Fibroblast of villous mesenchyme (primary cell): ENCODE results near the gene NOX1. TPM values are rescaled to one million over a fixed set of nuclear protein-coding genes. Genes with fewer than 3 reads are reported as not detected.

Experiments used
- DNase-seq: peaks from one replicate; pipeline ENCODE4 v3.0.0-alpha.2; 2010; ENCODE audit warnings: low read depth
- H3K4me3 ChIP-seq: 2 replicates; pipeline ENCODE4 v1.5.1; 2011; ENCODE audit warnings: low read depth, mild to moderate bottlenecking, low read length
- CTCF ChIP-seq: IDR thresholded peaks from 2 replicates; pipeline ENCODE4 v1.5.1; 2012; ENCODE audit warnings: low read depth, mild to moderate bottlenecking, low read length; ENCODE audit not compliant: insufficient read depth
- total RNA-seq: library from RNA; depleted of rRNA; stranded (reverse); fragments of >200 nt; gene quantifications from 2 replicates; pipeline ENCODE4 v1.2.3, GENCODE V29; 2012

The NOX1 gene
- total RNA-seq, 1 donor: under 0.01 TPM

DNA sequence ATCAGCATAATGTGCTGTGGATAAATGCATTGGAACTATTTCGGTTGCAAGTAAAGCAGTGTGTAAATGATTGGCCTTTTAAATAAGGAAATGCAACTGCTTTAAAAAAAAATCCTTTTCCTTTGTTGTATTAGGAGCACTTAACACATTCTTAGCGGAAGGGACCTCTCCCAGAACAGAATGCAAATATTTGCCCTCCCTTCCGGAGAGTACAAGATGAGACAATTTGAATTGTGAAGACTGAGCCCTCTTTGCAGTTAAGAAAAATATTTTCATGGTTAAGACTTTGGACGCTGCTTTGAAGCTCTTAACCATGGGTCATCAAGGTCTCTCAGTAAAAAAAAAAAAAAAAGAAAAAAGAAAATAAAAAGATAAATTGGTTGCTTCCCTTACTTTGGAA is 9.5 kb upstream of the NOX1 start:
- no peak for DNase-seq
- no peak for TF ChIP-seq CTCF

DNA sequence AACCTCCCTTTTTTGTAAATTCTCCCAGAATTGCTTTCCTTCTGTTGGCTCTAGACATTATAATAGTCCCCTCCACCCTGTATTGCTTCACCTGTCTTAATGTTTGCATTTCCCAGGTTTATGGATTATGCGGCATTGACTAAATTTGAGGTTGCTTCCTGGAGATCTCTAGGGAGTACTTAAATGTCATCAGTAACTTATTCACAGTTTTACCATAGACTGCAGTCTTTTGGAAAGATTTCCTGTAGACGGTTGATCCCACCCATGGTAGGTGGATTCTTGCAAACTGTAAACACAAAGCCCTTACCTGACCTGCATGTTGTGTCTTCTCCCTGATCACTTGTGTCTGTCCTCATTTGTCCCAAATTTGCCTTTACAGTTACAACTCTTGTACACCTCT is 6.2 kb upstream of the NOX1 start:
- no peak overlapping the region for H3K4me3 ChIP-seq
- no peak for TF ChIP-seq CTCF
- DNase-seq: no peak

More for the DNA sequence above, 9.5 kb upstream of the NOX1 start:
- H3K4me3 ChIP-seq: no peak overlapping the region

GRCh38 chrX:100871594-100872560 is 2.3 kb downstream of the NOX1 start:
- no peak overlapping the region for H3K4me3 ChIP-seq
- DNase-seq: peak; percentile 21
- TF ChIP-seq CTCF: no peak

DNA sequence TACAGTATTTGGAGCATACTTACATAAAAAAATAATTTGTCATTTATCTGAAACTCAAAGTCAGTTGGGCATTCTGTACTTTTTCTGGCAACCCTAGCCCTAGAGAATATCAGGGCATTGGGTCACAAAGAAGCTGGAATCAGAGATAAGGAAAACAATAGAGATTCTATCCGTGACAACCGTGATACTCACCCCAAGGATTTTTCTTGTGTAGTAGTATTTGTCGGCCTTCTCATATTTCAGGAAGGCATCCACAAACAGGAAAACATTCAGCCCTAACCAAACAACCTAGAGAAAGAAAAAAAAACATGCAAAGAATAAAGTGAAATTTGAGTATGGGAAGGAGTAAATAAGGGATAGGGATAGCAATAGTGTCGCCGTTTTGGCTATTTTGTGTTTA is 3.6 kb downstream of the NOX1 start:
- no peak for TF ChIP-seq CTCF
- no peak overlapping the region for H3K4me3 ChIP-seq
- DNase-seq: no peak

DNA sequence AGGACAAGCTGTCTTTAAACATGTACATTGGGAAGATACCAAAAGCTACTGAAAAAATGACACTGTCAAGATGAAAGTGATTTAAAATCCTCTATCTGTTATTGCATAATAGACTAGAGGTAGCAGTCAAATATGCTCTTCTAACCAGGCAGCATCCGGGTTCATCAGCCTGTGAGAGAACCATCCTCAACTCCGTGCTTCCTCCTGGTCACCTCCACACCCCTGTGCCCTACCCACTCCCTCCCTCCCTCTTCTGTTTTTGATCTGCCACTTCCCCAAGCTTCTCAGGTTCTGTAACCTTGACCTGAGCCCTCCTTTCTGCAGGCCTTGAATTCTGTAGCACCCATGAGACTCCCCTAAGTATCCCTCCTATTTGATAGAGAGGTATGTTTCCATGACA is 5.9 kb downstream of the NOX1 start:
- no peak for TF ChIP-seq CTCF

GRCh38 chrX:100864657-100865391 is 9.3 kb downstream of the NOX1 start:
- H3K4me3 ChIP-seq: no peak overlapping the region
- TF ChIP-seq CTCF: no peak
- peak; percentile 66 for DNase-seq

More for the DNA sequence above, 5.9 kb downstream of the NOX1 start:
- H3K4me3 ChIP-seq: no peak overlapping the region
- DNase-seq: no peak
